ENCODE data around the gene PLA2G4F. TPM values are rescaled to one million over a fixed set of nuclear protein-coding genes. Genes with fewer than 3 reads are reported as not detected.

The PLA2G4F gene, protein sequence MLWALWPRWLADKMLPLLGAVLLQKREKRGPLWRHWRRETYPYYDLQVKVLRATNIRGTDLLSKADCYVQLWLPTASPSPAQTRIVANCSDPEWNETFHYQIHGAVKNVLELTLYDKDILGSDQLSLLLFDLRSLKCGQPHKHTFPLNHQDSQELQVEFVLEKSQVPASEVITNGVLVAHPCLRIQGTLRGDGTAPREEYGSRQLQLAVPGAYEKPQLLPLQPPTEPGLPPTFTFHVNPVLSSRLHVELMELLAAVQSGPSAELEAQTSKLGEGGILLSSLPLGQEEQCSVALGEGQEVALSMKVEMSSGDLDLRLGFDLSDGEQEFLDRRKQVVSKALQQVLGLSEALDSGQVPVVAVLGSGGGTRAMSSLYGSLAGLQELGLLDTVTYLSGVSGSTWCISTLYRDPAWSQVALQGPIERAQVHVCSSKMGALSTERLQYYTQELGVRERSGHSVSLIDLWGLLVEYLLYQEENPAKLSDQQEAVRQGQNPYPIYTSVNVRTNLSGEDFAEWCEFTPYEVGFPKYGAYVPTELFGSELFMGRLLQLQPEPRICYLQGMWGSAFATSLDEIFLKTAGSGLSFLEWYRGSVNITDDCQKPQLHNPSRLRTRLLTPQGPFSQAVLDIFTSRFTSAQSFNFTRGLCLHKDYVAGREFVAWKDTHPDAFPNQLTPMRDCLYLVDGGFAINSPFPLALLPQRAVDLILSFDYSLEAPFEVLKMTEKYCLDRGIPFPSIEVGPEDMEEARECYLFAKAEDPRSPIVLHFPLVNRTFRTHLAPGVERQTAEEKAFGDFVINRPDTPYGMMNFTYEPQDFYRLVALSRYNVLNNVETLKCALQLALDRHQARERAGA
- not detected for total RNA-seq

DNA sequence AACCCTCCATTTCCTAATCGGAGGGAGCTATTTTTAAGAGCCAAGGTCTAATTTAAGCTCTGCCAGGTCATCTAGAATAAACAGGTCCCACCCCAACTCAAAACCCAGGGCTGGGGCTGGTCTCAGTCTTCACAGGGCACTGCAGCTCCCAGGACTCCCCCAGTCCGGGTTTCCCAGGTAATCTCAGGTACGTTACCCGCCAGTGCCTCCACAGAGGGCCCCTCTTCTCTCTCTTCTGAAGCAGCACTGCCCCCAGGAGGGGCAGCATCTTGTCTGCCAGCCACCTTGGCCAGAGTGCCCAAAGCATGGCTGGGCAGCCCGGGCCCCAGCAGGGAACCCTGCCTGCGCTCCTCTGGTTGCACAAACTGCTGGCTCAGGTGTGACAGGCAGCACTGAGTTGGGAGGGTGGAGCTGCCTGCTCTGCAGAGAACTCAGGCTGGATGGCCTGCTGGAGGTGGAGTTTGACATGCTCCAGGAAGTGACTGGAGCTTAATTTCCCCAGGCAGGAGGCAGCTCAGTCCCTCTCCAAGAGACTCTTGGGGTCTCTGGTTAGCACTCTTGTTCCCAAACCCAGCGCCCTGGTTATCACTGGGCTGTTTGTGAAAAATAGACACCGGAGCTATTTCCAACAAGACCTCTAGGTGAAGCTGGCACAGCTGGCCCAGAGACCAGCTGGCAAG is at the start of gene PLA2G4F:
Gene PLA2G4F, minus strand, starts transcription at position 394 of the 680 bp plus-strand sequence. Its CDS starts 87 bp downstream, at position 307.
- ATAC-seq (ENCODE audit: low FRiP score) (no peak), DNase-seq (ENCODE audit: low spot score) (no peak)

DNA sequence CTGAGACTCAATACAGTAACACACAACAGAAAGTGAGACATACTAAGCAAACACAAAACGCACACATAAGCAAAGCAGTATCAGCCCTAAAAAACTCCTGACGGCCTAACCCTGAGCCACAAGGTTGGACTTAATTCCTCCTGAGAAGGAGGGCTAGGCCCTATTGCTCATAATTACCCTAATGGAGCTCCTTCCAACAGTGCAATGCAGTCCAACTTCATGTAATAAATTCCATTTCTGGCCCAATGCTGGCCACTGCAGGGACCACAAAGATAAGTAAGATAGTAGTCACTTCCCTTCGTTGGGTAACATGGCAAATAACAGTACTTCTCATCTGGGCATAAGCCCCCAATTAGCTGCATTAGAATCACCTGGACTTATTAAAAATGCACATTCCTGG is 47.5 kb upstream of the PLA2G4F start:
- DNase-seq (ENCODE audit: low spot score), result no peak
- ATAC-seq (ENCODE audit: low FRiP score), result no peak
- TF ChIP-seq, protein P1, sequence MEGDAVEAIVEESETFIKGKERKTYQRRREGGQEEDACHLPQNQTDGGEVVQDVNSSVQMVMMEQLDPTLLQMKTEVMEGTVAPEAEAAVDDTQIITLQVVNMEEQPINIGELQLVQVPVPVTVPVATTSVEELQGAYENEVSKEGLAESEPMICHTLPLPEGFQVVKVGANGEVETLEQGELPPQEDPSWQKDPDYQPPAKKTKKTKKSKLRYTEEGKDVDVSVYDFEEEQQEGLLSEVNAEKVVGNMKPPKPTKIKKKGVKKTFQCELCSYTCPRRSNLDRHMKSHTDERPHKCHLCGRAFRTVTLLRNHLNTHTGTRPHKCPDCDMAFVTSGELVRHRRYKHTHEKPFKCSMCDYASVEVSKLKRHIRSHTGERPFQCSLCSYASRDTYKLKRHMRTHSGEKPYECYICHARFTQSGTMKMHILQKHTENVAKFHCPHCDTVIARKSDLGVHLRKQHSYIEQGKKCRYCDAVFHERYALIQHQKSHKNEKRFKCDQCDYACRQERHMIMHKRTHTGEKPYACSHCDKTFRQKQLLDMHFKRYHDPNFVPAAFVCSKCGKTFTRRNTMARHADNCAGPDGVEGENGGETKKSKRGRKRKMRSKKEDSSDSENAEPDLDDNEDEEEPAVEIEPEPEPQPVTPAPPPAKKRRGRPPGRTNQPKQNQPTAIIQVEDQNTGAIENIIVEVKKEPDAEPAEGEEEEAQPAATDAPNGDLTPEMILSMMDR (IDR thresholded peaks at IDR 0.05), result no peak

More for the DNA sequence above, at the start of gene PLA2G4F:
- TF ChIP-seq, protein P1 (IDR thresholded peaks at IDR 0.05), result no peak

DNA sequence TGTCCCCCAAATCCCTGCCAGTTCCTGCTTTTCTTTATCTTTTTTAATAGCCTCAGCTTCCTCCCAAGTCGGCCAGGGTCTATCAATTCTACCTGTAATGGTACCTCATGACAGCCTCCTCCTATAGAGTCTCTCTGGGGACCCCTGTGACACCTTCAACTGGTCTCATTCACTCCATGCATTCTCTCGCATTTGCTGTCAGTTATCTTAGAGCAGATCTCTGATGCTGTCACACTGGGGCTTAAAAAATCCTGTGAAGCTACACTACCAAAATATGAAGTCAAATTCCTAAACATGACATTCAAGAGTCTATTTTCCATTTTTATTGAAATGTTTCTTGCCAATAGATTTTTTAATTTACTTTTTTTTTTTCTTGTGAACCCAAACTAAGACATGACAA is 46.2 kb upstream of the PLA2G4F start:
- TF ChIP-seq, protein P1 (IDR thresholded peaks at IDR 0.05), result no peak
- DNase-seq (ENCODE audit: low spot score) (no peak), ATAC-seq (ENCODE audit: low FRiP score) (no peak)

DNA sequence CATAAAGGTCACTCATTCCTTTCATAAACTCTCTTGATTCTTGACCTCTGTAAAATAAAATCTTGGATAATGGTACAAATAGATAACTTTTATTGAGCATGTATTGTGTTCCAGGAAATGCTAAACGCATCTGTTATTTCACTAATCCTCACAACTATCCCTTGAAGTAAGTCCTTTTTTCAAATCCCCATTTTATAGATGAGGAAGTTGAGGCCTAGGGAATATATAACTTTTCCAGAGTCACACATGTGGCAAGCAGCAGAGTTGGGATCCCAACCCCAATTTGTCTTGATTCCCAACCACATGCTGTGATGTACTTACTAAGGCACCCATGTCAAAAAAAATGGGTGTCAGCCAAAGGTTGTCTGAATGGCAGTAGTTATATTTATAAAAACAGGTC is 45.4 kb upstream of the PLA2G4F start:
- DNase-seq (ENCODE audit: low spot score) (no peak), ATAC-seq (ENCODE audit: low FRiP score) (no peak)
- TF ChIP-seq, protein P1 (IDR thresholded peaks at IDR 0.05), result no peak

DNA sequence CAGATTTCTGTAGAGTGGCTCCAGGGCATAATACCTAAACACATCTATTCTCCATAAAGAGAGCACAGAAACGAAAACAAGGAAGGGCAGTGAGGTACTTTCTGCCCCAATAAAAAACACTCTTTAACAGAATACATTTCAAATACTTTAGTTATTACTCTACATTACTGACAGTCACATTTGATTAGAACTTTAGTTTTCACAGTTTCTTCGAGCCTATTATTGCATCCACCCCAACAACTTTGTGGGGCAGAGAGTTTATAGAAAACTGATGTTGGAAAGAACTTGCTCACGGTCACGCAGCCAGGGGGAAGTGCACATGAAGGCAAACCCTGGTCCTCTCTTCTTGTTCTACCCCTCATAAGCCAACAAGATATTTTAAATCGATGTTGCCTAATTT is 42.7 kb upstream of the PLA2G4F start:
- TF ChIP-seq, protein P1 (IDR thresholded peaks at IDR 0.05), result no peak
- DNase-seq (ENCODE audit: low spot score) (no peak), ATAC-seq (ENCODE audit: low FRiP score) (no peak)

DNA sequence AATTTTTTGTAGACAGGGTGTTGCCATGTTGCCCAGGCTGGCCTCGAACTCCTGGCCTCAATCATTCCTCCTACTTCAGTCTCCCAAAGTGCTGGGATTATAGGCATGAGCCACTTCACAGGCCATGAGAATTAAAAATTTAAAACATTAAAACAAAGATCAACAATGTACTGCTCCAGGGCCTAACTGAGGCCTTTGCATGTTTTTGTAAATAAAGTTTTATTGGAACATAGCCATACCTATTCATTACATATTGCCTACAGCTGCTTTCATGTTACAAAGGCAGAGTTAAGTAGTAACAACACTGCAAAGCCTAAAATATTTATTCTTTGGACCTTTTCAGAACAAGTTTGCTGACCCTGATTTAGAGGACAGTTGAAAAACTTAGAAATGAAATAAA is 42.1 kb upstream of the PLA2G4F start:
- ATAC-seq (ENCODE audit: low FRiP score) (no peak), DNase-seq (ENCODE audit: low spot score) (no peak)
- TF ChIP-seq, protein P1 (IDR thresholded peaks at IDR 0.05), result no peak

All from omental fat pad (tissue), 4 donors.